Stomach (tissue), 4 donors: Measurements from ENCODE around the gene CPVL.
A peak's percentile ranks its signal among the peaks of the same experiment; 100 is the strongest.

Experiments
- CTCF ChIP-seq, 7 experiments: fragments of 450-650 bp in 4 of 7; fragments of 200-600 bp in 3 of 7; sonication (generic) in 3 of 7; IDR thresholded peaks; one replicate each; pipeline ENCODE4 v1.5.1; 2016 to 2019; ENCODE audit warnings: antibody characterized with exemption in 7 of 7, control low read depth in 2 of 7, mild to moderate bottlenecking in 1 of 7
- EP300 ChIP-seq: sonication (generic); formaldehyde crosslinking; IDR thresholded peaks from one replicate; pipeline ENCODE4 v1.6.1; 2017; ENCODE audit warnings: antibody characterized with exemption
- POLR2AphosphoS5 ChIP-seq, 3 donors: sonication (generic); formaldehyde crosslinking; IDR thresholded peaks; one replicate each; pipeline ENCODE4 v1.6.1; 2016; ENCODE audit warnings: antibody characterized with exemption in 3 of 3

GRCh38 chr7:28984631-28985030, 161.7 kb downstream of the CPVL start:
- TF ChIP-seq CTCF (IDR thresholded peaks at IDR 0.05), result no peak
- TF ChIP-seq EP300, result no peak
- peak in 1 of 3 donors; percentile 29 for TF ChIP-seq POLR2AphosphoS5 (IDR thresholded peaks at IDR 0.05)
